HFFc6 (cell line): ENCODE measurements around the gene CALML5. TPM values are rescaled to one million over a fixed set of nuclear protein-coding genes. Genes with fewer than 3 reads are reported as not detected.

Source experiments
- DNase-seq: peaks from one replicate; pipeline ENCODE4 v3.0.0-alpha.2; 2018
- H3K27ac Mint-ChIP-seq: 2 replicates; pipeline ENCODE4 v1.8.0; 2020; ENCODE audit warnings: mild to moderate bottlenecking, mixed read lengths
- H3K27me3 Mint-ChIP-seq: 2 replicates; pipeline ENCODE4 v1.8.0; 2021; ENCODE audit warnings: mild to moderate bottlenecking, moderate library complexity, mixed read lengths; ENCODE audit not compliant: insufficient read depth
- H3K36me3 Mint-ChIP-seq: 2 replicates; pipeline ENCODE4 v1.8.0; 2021; ENCODE audit warnings: low read depth, mixed read lengths
- H3K4me1 Mint-ChIP-seq: 2 replicates; pipeline ENCODE4 v1.8.0; 2020; ENCODE audit warnings: low read depth, mixed read lengths
- H3K4me3 Mint-ChIP-seq: 2 replicates; pipeline ENCODE4 v1.8.0; 2020; ENCODE audit warnings: mild to moderate bottlenecking, moderate library complexity, mixed read lengths
- H3K9me3 Mint-ChIP-seq: 2 replicates; pipeline ENCODE4 v1.8.0; 2020; ENCODE audit warnings: mild to moderate bottlenecking, mixed read lengths
- total RNA-seq, 6 experiments: library from RNA; stranded (reverse); fragmentation: NEBNext Ultra II Directional; extraction: Animal tissue kit (Norgen Biotek cat#: 25700); gene quantifications; 2 replicates in 1 of 6; 3 replicates in 5 of 6; pipeline ENCODE4 v1.2.3, GENCODE V29; 2021
- TF ChIP-seq, protein P1 (sequence below): fragments of 200-600 bp; sonication (generic); IDR thresholded peaks from 2 replicates; pipeline ENCODE4 v1.5.0; 2021; ENCODE audit warnings: antibody characterized with exemption, mild to moderate bottlenecking

The CALML5 gene
- total RNA-seq, 6 experiments from 2014 or later: not detected

DNA sequence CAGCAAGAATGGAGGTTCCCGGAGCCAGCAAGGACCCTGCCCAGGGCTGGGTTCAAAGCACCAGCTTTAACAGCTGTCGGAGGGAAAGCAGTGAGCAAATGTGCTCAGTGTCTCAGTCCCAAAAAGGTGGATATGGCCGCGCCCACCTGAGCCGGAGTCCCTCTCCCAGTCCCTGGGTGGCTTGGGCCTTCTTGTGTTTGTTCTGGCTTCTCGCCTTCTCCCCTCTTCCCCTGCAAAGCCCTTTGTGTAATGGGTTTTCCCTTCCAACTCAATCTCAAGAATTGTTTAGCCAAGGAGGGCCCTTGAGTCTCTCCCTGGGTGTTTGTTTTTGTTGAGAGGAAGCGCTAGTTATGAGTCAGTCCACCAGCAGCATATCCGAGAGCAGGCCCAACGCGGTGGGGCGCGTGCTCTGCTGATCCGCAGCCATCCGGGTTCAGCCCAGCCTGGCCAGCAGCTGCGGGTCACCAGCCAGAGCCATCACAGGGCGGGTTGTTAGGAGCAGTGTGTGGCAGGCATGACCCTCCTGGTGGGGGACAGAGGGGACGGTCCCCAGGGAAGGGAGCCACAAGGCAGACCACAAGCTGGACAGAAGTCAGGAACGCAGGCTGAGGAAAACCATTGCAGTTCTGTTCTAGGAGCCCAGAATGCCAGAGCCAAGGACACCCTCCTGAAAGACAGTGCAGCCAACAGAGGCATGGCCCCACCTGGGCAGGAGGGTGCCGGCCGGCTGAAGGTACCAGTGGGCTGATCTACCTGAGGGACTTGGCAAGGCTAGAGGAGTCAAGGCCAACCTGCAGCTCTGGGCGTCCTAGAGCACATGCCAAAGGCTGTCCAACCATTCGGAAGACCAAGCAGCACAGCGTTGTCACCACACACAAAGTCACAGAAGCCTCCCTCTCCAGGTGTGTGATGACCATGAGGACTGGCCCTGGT is 46.7 kb upstream of the CALML5 start:
- Mint-ChIP-seq H3K36me3 (peaks cover 9% of the 10 kb centered on the region), H3K9me3 (peaks cover 18% of the 10 kb centered on the region), H3K4me3 (0 out of 2 replicates have a peak overlapping the region, but pooled peaks have one; percentile 57), H3K27ac (no peak overlapping the region; the same call in 1 of the 2 replicates), H3K4me1 (peaks cover 7% of the 10 kb centered on the region), H3K27me3 (no peaks in the 10 kb centered on the region; the same call in 1 of the 2 replicates)
- TF ChIP-seq, protein P1, sequence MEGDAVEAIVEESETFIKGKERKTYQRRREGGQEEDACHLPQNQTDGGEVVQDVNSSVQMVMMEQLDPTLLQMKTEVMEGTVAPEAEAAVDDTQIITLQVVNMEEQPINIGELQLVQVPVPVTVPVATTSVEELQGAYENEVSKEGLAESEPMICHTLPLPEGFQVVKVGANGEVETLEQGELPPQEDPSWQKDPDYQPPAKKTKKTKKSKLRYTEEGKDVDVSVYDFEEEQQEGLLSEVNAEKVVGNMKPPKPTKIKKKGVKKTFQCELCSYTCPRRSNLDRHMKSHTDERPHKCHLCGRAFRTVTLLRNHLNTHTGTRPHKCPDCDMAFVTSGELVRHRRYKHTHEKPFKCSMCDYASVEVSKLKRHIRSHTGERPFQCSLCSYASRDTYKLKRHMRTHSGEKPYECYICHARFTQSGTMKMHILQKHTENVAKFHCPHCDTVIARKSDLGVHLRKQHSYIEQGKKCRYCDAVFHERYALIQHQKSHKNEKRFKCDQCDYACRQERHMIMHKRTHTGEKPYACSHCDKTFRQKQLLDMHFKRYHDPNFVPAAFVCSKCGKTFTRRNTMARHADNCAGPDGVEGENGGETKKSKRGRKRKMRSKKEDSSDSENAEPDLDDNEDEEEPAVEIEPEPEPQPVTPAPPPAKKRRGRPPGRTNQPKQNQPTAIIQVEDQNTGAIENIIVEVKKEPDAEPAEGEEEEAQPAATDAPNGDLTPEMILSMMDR: no peak
- peak; percentile 38 for DNase-seq

DNA sequence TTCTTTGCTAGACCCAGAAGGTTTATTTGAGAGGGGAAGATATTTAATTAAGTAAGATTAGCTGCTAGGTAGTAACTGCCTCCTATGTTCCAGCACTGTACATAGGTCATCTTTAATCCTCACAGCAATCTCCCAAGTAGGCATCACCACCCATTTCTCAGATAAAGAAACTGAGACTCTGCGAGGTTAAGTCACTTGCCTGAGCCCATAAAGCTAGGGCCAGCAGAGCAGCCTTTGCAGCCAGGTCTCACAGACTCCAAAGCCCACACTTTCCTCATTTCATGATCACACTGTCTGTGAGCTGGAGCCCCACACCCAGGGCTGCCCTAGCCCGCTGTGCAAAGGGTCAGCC is 46.0 kb upstream of the CALML5 start:
- Mint-ChIP-seq H3K27me3 (no peaks in the 10 kb centered on the region; the same call in 1 of the 2 replicates), H3K9me3 (peaks cover 21% of the 10 kb centered on the region), H3K27ac (no peak overlapping the region), H3K4me3 (no peak overlapping the region), H3K4me1 (peaks cover 7% of the 10 kb centered on the region), H3K36me3 (peaks cover 12% of the 10 kb centered on the region)
- no peak for DNase-seq
- TF ChIP-seq, protein P1: no peak

DNA sequence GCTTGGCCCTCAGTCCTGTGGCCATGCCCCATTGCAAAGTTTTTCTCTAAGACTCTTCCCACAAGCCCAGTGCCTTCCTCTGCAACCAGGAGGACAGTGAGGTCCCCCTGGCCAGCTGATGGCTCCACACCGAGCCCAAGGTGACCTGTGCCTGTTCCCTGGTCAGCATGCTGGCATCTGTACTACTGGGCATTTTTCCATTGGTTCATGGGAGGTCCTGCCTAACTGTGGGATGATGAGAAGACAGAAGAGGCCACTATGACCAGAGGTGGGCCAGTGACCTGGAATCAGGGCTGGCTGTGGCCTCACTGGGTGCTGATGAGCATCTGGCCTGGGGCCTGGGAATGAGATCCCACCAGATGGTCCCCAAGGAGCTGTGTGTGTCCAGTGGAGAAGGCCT is 45.6 kb upstream of the CALML5 start:
- Mint-ChIP-seq H3K27ac (no peak overlapping the region), H3K9me3 (peaks cover 22% of the 10 kb centered on the region), H3K4me1 (peaks cover 7% of the 10 kb centered on the region), H3K4me3 (no peak overlapping the region), H3K36me3 (peaks cover 13% of the 10 kb centered on the region), H3K27me3 (no peaks in the 10 kb centered on the region; the same call in 1 of the 2 replicates)
- TF ChIP-seq, protein P1: no peak
- DNase-seq: no peak

DNA sequence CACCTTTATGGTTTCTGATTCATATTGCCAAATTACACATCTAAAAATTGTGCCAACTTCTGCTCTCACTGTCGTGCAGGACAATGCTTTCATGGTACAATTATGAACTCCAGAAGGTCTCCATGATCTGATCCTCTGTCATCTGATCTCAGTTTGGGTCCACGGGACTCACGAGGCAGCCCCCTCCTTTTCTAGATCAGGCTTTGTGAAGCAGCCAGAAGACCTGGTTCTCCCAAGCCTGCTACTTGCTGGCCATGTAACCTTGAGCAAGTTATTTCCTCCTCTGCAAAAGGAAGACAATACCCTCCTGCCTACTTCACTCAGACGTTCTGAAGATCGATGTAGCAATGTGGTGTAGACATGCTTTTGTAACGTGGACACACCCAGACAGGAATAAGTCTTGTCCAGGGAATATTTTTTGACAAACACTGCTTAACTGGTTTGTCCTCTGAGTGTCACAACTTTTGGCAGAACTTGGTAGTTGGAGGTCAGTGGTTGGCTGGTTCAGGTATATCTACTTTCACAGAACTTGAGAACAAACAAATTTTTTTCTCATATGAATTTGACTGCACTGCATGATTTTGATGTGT is 44.9 kb upstream of the CALML5 start:
- Mint-ChIP-seq H3K9me3 (peaks cover 22% of the 10 kb centered on the region), H3K4me1 (peaks cover 10% of the 10 kb centered on the region), H3K4me3 (no peak overlapping the region), H3K27ac (no peak overlapping the region), H3K36me3 (peaks cover 13% of the 10 kb centered on the region), H3K27me3 (no peaks in the 10 kb centered on the region; the same call in 1 of the 2 replicates)
- TF ChIP-seq, protein P1: no peak
- no peak for DNase-seq

DNA sequence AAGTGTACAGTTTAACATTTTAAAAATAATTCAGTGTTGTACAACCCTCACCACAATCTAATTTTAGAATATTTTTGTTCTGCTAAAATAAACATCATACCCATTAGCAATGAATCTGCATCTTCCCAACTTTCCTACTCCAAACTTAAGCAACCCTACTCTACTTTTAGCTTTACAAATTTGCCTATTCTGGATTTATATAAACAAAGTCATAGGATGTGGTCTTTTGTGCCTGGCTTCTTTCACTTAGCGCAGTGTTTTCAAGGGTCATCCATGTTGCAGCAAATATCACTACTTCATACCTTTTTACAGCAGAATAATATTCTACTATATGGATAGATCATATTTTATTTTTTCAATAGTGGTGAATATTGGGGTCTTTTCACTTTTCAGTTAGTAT is 44.3 kb upstream of the CALML5 start:
- TF ChIP-seq, protein P1: no peak
- H3K4me3 Mint-ChIP-seq: no peak overlapping the region
- H3K4me1 Mint-ChIP-seq: peaks cover 16% of the 10 kb centered on the region
- peaks cover 13% of the 10 kb centered on the region for H3K36me3 Mint-ChIP-seq
- H3K9me3 Mint-ChIP-seq: peaks cover 22% of the 10 kb centered on the region
- H3K27ac Mint-ChIP-seq: peak overlapping the region; percentile 60; the same call in 1 of the 2 replicates
- H3K27me3 Mint-ChIP-seq: peaks cover 2% of the 10 kb centered on the region
- peak; percentile 25 for DNase-seq
